GM18861 (cell line): ENCODE data around the gene MEIOSIN.
"Not testable (repeated sequence)": the region's sequence is repeated elsewhere in the genome, so short reads cannot be mapped to it uniquely, and the experiment has no call there.

ENCODE experiments used
- ATAC-seq: cut with Tn5 transposase; IDR thresholded peaks from one replicate; pipeline ENCODE4 v1.9.1; 2021; ENCODE audit not compliant: unreplicated experiment

Gene MEIOSIN

DNA sequence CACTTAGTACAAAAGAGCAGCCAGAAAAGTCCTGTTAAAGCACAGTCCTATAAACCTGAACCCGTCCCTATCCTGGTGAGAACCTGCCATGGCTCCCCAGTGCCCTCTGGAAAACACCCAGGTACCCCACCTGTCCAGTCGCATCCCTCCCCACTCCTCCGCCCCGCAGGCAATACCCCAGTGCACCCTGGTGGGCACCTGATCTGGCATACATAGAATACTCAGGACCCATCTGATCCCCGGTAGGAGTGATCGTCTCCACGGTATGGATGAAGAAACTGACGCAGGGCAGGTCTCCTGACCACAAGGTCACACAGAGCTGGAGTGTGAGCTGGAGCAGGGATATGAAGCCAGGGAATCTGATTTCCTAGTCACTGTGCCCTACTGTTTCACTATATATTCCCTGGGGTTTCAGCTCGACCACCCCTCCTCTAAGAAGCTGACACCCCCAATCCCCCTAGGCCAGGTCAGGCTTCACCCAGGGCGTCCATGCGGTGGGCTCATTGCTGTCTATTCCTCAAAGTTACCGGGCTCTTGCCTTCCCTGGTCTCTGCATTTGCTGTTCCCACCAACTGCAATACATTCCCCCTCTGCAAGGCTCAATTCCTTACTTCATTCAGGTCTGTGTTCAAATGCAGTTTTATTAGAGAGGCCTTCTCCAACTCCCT, 15.1 kb upstream of the MEIOSIN start:
- no peak for ATAC-seq

DNA sequence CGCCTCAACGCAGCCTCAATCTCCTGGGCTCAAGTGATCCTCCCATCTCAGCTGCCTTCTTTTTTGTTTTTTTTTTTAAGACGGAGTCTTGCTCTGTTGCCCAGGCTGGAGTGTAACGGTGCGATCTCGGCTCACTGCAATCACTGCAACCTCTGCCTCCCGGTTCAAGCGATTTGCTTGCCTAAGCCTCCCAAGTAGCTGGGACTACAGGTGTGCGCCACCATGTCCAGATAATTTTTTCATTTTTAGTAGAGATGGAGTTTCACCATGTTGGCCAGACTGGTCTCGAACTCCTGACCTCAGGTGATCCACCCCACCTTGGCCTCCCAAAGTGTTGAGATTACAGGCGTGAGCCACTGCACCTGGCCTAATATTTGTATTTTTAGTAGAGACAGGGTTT, 13.2 kb upstream of the MEIOSIN start:
- ATAC-seq, result not testable (repeated sequence)

- not testable (repeated sequence) for ATAC-seq
Observed at GRCh38 chr19:45728683-45729082, 4.6 kb upstream of the MEIOSIN start.

DNA sequence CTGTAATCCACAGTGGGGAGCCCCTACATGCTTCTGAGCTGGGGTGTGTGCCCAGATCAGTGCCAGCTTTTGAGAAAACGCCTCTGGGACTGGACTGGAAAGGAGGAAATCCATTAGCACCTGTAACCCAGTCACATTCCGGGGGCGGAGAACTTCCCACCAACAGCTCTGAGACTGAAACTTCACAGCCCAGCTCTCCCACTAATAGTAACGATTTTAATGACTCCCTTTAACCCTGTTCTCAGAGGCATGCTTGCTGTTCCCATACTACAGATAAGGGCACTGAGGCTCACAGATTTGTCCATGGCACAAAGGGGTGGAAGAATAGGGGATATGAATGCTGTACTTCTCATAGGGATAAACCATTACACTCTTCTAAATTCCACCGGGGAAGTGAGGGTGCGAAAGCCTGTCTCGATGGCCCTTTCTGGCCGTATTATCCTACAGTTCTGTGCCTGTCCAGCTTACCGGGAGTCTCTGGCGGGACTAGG, 3.4 kb upstream of the MEIOSIN start:
- ATAC-seq, result no peak

DNA sequence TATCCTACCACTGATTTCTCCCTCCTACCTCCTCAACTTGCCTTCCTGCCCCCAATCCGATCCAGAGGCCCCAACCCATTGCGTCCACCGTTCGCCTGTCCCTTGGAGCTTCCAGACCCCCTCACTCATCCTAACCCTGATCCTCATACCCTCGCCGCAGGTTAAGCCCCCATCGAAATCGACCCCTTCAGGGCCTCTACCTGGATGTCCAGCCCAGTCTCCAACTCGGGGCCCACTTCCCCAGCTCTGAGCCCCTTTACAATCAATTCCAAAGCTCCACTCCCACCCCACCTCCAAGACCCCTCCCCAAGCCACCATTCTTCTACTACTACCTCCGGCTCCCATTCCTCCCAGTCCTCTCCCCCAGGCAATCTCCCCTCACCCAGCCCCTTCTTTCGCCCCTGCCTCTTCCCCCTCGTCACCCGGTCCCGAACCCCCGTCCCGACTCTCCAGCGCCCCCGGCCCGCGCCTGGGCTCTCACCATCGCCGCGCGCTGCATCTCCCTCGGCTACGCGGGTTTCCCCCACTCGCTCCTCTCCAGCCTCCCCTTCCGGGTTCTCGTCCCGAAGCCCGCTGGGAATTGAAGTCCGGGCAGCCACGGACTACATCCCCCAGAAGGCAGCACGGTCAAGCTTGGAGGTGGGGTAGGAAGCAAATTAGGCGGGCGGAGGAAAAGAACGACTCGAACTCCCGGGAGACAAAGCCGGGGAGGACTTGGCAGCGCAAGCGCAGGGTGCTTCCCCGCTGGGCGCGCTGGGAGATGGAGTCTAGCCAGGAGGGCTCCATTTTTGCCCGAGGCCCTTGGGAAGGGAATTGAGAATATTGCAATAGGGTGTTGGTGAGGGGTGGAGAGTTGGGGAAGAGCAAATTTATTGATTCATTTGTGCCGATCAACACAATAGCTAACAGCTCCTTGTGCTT, 2.6 kb upstream of the MEIOSIN start, which contains the start of gene FBXO46:
Gene FBXO46, minus strand, starts transcription at position 529 of the 921 bp plus-strand sequence. CDS start 17,401 bp downstream, outside the sequence.
- peak; percentile 81 for ATAC-seq

DNA sequence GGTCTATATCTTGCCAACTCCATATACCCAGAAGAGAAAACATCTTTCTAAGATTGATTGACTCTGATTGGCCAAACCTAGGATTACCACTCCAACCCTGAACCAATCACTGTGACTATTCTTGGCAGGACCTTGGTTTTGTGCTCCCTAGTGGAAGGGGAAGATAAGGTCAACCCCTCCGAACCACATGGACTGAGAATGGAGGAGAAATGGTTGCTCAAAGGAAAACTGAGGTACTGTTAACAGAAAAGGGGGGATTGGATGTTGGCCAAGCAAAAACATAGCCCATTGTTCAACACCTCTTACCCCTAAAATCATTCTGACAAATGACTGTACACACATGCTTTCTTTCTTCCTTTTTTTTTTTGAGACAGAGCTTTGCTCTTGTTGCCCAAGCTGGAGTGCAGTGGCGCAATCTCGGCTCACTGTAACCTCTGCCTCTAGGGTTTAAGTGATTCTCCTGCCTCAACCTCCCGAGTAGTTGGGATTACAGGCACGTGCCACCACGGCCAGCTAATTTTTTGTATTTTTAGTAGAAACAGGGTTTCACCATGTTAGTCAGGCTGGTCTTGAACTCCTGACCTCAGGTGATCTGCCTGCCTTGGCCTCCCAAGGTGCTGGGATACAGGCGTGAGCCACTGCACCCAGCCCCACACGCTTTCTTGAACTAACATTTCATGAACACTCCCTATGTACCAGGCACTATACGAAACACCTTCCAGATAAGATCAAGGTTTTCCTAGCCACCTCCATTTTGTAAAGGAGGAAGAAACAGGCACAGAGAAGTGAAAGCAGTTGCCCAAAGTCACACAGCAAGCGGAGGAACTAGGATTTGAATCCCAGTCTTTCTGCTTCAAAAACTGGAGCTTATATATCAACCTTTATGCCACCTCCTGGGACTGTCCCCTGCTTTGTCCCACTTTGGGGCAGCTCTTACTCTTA, 6.5 kb downstream of the MEIOSIN start:
- ATAC-seq, result no peak

DNA sequence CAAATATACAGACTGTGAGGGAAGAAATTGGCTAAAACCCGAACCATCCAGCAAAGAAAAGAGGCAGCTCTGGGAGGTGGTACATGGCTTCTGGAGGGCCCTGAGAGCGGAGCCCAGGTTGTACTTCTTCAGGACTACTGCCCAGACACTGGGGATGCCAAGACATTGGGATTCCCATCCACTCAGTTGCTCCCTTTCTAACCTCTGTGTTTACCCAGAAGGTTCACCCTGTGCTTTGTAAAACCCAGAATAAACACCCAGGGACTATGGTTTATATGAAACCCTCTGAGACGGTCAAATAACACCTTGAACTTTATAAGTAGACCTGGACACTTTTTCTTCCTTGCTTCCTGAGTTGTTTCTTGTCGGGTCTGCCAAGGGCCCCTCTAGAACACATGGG, 9.7 kb downstream of the MEIOSIN start:
- ATAC-seq, result no peak

DNA sequence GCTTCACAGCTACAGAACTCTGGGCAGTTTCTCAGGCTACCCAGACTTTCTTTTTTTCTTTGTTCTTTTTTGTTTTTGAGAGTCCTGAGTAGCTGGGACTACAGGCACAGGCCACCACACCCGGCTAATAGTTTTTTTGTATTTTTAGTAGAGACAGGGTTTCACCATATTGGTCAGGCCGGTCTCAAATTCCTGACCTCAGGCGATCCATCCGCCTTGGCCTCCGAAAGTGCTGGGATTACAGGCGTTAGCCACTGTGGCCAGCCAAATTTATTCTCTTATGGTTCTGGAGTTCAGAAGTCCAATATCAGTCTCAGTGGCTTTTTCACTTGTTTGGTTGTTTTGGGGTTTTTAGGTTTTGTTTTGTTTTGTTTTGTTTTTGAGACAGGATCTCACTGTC, 12.4 kb downstream of the MEIOSIN start:
- no peak for ATAC-seq

- no peak for ATAC-seq
Observed at GRCh38 chr19:45746866-45747265, 13.6 kb downstream of the MEIOSIN start.

DNA sequence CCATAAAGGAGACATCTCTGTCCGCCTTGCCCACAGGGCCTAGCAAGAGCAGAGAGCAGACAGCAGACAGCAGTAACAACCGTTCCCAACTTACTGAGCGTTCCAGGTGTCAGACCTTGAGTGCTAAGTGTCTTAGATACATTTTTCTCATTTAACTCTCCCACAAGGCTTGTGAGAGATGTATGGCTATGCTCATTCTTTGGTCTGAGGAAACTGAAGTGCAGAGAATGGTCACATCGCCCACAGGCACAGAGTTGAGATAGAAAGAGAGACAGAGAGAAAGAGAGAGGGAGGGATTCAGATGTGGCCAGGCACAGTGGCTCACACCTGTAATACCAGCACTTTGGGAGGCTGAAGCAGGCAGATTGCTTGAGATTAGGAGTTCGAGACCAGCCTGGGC, 14.3 kb downstream of the MEIOSIN start:
- no peak for ATAC-seq

DNA sequence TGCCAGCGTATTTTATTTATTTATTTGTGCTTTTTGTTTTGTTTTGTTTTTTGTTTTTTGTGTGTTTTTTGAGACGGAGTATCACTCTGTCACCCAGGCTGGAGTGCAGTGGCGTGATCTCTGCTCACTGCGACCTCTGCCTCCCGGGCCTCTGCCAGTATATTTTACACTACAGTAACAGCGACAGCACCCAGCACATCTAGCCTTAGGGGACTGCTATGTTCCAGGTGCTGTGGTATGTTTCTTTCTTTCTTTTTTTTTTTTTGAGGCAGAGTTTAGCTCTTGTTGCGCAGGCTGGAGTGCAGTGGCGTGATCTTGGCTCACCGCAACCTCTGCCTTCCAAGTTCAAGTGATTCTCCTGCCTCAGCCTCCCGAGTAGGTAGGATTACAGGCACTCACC, 18.2 kb downstream of the MEIOSIN start:
- not testable (repeated sequence) for ATAC-seq

GRCh38 chr19:45752639-45753038, 19.4 kb downstream of the MEIOSIN start:
- no peak for ATAC-seq

GRCh38 chr19:45753548-45753947, 20.3 kb downstream of the MEIOSIN start:
- ATAC-seq, result no peak

DNA sequence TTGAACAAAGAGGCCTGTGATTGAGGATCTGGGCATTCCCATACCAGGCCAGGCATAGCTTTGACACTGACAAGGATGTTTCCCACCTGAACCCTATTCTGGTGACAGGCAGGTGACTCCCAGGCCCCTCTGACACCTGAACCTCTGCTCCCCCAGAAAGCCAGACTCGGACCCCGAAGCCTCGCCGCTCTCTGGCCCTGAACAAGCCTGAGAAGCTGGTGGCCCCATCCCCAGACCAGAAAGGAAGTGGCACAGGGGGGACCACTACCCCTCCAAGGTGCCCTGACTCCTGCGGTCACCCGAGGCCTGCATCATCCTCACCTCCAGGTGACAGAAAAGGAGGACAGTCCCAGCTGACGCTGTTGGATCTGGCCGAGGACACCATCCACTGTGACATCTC, 21.1 kb downstream of the MEIOSIN start:
- ATAC-seq, result no peak

DNA sequence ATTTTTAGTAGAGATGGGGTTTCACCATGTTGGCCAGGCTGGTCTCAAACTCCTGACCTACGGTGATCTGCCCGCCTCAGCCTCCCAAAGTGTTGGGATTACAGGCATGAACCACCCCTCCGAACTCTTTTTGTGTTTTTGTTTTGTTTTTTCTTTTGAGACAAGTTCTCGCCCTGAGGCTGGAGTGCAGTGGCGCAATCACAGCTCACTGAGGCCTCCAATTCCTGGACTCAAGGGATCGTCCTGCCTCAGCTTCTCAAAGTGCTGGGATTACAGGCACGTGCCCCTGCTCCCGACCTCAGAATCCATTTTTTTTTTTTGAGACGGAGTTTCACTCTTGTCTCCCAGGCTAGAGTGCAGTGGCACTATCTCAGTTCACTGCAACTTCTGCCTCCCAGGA, 24.5 kb downstream of the MEIOSIN start:
- ATAC-seq, result no peak

GRCh38 chr19:45758921-45759320, 25.7 kb downstream of the MEIOSIN start:
- ATAC-seq, result no peak

DNA sequence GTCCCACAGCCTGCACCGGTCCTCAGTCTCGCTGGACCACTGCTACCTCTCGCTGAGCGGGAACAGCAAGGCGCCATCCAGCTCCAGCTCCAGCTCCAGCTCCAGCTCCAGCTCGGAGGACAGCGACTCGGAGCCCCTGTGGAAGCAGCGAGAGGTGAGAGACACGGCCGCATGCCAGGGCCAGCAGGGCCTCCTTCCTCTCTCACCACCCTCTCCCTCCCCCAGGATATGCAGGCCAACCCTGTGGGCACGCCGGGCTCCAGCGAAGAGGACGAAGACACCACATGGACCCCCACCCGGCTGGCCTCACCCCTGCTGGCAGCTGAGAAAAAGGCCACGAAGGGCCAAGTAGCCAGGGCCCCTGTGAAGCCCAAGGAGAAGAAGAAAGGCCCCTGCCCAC, 28.5 kb downstream of the MEIOSIN start:
- no peak for ATAC-seq

- no peak for ATAC-seq
Observed at GRCh38 chr19:45762870-45763631, 29.8 kb downstream of the MEIOSIN start.

DNA sequence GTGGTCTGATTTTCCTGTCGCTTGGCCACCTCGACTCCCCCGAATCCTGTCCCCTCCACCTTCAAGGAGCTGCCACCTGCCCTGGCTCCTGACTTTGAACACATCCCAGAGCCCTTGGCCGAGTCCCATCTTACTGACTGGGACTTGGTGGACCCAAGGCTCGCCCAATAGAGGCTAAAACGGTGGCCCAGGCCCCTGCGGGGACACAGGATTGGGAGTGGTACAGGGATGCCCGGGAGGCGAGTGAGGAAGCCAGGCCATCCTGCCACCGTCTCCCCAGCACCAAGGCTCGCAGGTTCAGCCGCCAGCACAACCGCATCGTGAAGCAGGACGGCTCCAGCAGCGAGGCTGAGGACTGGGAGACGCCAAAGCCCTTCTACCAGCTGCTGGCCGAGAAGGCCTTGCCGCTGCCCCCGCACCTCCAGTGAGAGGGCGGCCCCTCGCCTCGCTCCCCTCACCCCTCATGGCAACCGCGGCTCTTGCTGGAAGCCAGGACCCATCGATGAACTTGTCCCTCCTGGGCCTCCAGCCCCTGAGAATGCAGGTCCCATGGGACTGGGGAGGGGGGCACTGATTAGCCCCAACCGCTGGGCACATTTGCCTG, 30.6 kb downstream of the MEIOSIN start:
- ATAC-seq, result no peak

GRCh38 chr19:45764475-45764874, 31.2 kb downstream of the MEIOSIN start:
- ATAC-seq, result no peak
